Neutrophil (primary cell): ENCODE data around the gene ASPA.
"Not testable (repeated sequence)": the region's sequence is repeated elsewhere in the genome, so short reads cannot be mapped to it uniquely, and the experiment has no call there.

Experiments
- H3K27ac ChIP-seq: fragments of 200-600 bp; sonication (generic); 2 replicates; pipeline ENCODE4 v1.5.1; 2016; ENCODE audit warnings: mild to moderate bottlenecking, moderate library complexity
- H3K27me3 ChIP-seq: fragments of 200-600 bp; sonication (generic); 2 replicates; pipeline ENCODE4 v1.6.0; 2016; ENCODE audit warnings: mild to moderate bottlenecking
- H3K36me3 ChIP-seq: fragments of 200-600 bp; sonication (generic); 2 replicates; pipeline ENCODE4 v1.5.1; 2017
- H3K4me1 ChIP-seq, 2 experiments: fragments of 200-600 bp in 1 of 2; sonication (generic) in 1 of 2; 1 replicate in 1 of 2; 2 replicates in 1 of 2; pipeline versions ENCODE4 v1.5.1 to v1.6.1; 2013 to 2016; ENCODE audit warnings: low read depth in 1 of 2, low read length in 1 of 2, mild to moderate bottlenecking in 1 of 2, moderate library complexity in 1 of 2; ENCODE audit not compliant: control insufficient read depth in 1 of 2, insufficient read depth in 1 of 2
- H3K4me3 ChIP-seq, 2 experiments: fragments of 200-600 bp in 1 of 2; sonication (generic) in 1 of 2; 1 replicate in 1 of 2; 2 replicates in 1 of 2; pipeline ENCODE4 v1.5.1; 2013 to 2016; ENCODE audit warnings: low read depth in 1 of 2, low read length in 1 of 2, mild to moderate bottlenecking in 1 of 2, moderate library complexity in 1 of 2
- H3K9me3 ChIP-seq: fragments of 200-600 bp; sonication (generic); 2 replicates; pipeline ENCODE4 v1.5.1; 2016
- TF ChIP-seq, protein P1 (sequence below): fragments of 200-600 bp; sonication (generic); IDR thresholded peaks from 2 replicates; pipeline ENCODE4 v1.5.1; 2016; ENCODE audit warnings: antibody characterized with exemption

The ASPA gene

DNA sequence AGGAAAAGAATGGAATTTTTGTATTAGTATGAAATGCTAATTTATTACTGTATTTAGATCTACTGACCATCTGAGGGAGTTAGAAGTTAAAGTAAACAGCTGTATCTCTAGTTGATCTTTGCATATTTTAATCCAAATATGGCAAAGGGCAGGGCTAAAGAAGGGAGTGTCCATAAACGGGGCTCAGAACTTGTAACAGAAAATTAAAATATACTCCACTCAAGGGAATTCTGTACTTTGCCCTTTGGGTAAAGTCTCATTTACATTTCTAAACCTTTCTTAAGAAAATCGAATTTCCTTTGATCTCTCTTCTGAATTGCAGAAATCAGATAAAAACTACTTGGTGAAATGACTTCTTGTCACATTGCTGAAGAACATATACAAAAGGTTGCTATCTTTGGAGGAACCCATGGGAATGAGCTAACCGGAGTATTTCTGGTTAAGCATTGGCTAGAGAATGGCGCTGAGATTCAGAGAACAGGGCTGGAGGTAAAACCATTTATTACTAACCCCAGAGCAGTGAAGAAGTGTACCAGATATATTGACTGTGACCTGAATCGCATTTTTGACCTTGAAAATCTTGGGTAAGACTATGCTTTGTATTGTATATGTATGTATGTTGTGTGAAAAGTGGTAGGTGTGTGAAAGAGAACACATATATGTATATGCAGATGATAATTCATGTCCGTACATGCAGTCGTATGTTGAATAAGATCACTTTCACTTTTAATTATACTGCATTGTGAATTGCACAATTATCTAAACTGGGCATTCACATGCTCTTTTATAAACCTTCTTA, at the start of gene ASPA:
TSS of gene ASPA (plus strand) at position 186 of the 799 bp plus-strand sequence. CDS start at position 349, 163 bp downstream.
- peaks cover 12% of the 10 kb centered on the region for H3K27me3 ChIP-seq
- TF ChIP-seq, protein P1, sequence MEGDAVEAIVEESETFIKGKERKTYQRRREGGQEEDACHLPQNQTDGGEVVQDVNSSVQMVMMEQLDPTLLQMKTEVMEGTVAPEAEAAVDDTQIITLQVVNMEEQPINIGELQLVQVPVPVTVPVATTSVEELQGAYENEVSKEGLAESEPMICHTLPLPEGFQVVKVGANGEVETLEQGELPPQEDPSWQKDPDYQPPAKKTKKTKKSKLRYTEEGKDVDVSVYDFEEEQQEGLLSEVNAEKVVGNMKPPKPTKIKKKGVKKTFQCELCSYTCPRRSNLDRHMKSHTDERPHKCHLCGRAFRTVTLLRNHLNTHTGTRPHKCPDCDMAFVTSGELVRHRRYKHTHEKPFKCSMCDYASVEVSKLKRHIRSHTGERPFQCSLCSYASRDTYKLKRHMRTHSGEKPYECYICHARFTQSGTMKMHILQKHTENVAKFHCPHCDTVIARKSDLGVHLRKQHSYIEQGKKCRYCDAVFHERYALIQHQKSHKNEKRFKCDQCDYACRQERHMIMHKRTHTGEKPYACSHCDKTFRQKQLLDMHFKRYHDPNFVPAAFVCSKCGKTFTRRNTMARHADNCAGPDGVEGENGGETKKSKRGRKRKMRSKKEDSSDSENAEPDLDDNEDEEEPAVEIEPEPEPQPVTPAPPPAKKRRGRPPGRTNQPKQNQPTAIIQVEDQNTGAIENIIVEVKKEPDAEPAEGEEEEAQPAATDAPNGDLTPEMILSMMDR: no peak
- H3K4me3 ChIP-seq: no peak within 1 kb of the TSS
- no peak within 1 kb of the TSS for H3K27ac ChIP-seq
- no peaks in the 10 kb centered on the region for H3K4me1 ChIP-seq
- no peaks in the 10 kb centered on the region for H3K36me3 ChIP-seq
- no peaks in the 10 kb centered on the region for H3K9me3 ChIP-seq

DNA sequence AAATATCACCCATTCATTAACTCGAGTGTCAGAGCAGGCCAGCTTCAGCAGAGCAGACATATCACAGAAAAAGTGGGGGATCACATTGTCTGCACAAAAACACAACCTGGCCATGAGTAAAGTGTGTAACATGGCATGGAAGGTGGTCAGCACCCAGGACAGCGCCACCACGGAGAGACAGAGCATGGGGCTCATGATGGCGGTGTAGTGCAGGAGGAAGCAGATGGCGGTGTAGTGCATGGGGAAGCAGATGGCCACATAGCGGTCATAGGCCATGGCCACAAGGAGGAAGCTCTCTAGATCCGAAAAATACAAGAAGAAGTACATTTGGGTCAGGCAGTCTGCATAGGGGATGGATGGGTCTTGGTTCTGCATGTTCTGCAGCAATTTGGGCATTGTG, 42.6 kb upstream of the ASPA start:
- not testable (repeated sequence) for H3K36me3 ChIP-seq, H3K27me3 ChIP-seq, H3K9me3 ChIP-seq, H3K4me3 ChIP-seq, H3K4me1 ChIP-seq, H3K27ac ChIP-seq

DNA sequence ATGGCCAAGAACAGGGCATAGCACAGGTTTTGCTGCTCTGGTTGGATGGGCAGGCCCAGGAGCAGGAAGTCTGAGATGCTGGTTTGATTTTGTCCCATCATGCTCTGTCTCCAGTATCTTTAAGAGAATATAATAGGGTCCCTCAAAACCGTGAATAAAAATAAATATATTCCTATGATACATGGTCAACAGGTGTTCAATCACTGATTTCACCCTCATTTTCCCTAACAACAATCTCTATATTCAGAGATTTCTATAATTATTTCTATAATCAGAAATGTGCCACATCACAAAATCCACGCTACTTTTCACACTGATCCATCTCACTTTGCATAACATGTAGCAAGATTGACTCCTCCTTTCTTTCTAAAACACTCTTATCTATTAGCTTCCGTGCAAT, 42.1 kb upstream of the ASPA start, which contains the start of gene OR1E2:
TSS of gene OR1E2 (minus strand) at position 101 of the 400 bp plus-strand sequence. CDS start at position 101, 0 bp downstream.
- no peak within 1 kb of the TSS for H3K4me3 ChIP-seq
- TF ChIP-seq, protein P1: no peak
- no peaks in the 10 kb centered on the region for H3K36me3 ChIP-seq
- no peaks in the 10 kb centered on the region for H3K9me3 ChIP-seq
- H3K27me3 ChIP-seq: no peaks in the 10 kb centered on the region
- no peak within 1 kb of the TSS for H3K27ac ChIP-seq
- no peaks in the 10 kb centered on the region for H3K4me1 ChIP-seq

DNA sequence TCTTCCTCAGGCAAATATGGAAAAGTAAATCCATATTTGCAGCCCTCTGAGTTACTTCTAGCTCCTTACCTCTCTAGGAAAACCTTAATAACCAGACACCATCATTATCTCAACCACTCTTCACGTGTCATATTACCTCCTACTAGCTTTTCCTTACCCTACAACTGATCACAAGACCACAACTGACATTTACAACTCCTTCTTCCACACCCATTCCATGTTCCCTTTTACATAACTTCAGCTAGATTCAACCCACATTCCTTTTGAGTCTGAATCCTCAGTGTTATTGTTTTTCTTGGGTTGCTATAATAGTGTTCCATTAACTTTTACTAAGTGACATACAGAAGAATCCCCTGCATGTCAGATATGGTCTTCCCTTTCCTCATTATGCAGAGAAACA, 37.4 kb upstream of the ASPA start:
- Histone ChIP-seq H3K9me3 (no peaks in the 10 kb centered on the region), H3K27ac (no peak overlapping the region), H3K36me3 (no peaks in the 10 kb centered on the region), H3K4me3 (no peak overlapping the region), H3K27me3 (peaks cover 25% of the 10 kb centered on the region), H3K4me1 (no peaks in the 10 kb centered on the region)
- TF ChIP-seq, protein P1: no peak

DNA sequence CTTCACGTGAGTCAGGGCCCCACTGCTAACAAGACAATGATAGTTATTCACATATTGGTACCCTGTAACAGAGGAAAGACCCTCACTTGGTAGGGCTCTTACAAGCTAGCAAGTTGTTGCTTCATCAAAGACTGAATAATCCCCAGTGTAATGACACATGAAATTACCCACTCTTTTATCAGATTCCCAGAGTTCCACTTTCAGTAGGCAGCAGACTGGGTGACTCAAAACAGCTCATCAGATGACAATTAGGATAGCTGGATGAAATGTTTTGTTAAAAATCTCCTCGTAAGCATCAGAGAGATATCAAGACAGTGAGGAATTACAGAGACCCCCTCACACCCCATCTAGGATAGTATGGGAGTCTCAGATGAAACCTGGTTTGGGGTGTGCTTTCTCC, 35.3 kb upstream of the ASPA start:
- no peaks in the 10 kb centered on the region for H3K36me3 ChIP-seq
- no peaks in the 10 kb centered on the region for H3K9me3 ChIP-seq
- no peaks in the 10 kb centered on the region for H3K4me1 ChIP-seq
- H3K27me3 ChIP-seq: peaks cover 45% of the 10 kb centered on the region
- TF ChIP-seq, protein P1: no peak
- no peak overlapping the region for H3K27ac ChIP-seq
- H3K4me3 ChIP-seq: no peak overlapping the region

DNA sequence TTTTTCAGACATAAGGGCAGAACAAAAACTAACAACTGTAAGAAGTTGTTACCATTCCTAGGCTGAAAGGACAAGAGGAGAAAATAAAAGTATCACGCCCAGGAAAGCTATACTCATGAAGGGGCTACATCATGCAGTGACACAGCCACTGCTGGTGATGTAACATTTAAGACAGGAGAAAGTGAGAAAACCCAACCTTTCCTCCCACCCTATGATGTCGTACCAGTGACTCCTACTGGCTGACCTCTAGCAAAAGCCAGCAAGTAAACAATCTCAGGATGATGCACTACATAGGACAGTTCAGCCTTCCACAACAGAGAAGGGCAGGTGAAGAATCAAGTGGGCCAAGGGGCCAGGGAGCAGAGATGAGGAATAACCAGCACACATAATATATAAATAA, 28.2 kb upstream of the ASPA start:
- TF ChIP-seq, protein P1: no peak
- Histone ChIP-seq H3K27ac (no peak overlapping the region), H3K9me3 (no peaks in the 10 kb centered on the region), H3K4me1 (no peaks in the 10 kb centered on the region), H3K4me3 (no peak overlapping the region), H3K36me3 (no peaks in the 10 kb centered on the region), H3K27me3 (peaks cover 34% of the 10 kb centered on the region)
